HG03280 (cell line): Measurements from ENCODE around the gene CFAP251.
"Not testable (repeated sequence)": the region's sequence is repeated elsewhere in the genome, so short reads cannot be mapped to it uniquely, and the experiment has no call there.

Experiments used
- ATAC-seq: cut with Tn5 transposase; IDR thresholded peaks from one replicate; pipeline ENCODE4 v1.9.1; 2021; ENCODE audit warnings: mild to moderate bottlenecking, moderate library complexity; ENCODE audit not compliant: unreplicated experiment

CFAP251 gene

DNA sequence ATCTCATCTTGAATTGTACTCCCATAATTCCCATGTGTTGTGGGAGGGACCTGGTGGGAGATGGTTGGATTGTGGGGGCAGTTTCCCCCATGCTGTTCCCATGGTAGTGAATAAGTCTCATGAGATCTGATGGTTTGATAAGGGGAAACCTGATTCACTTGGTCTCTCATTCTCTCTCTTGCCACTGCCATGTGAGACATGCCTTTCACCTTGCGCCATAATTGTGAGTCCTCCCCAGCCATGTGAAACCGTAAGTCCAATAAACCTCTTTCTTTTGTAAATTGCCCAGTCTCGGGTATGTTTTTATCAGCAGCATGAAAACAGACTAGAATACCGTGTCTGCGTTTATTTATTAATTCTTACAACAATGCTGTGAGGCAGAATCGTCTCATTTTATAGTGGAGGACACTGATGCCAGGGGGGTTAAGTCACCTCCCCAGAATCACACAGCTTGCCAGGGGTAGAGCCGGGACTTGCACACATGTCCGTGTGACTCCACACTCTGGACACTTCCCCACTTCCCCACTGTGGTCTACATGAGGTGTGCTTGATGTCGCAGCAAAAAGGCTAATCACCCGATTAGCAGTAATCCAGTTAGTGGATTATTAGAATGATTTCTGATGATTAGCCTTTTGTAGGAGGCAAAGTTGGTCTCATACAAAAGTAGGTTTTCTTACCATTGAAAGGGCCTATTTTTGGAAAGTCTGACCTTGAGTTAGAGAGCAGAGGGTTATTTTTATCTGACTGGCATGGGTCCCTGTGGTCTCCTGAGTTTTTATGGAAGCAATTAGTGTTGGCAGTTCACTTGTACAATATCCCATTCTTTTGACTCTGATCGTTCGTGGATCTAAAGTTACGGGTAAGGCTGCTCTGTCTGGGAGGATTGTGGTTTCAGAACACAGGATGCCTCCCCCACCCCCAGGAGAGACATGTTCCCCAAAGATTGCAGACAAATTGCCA lies 55.9 kb downstream of the CFAP251 start:
- no peak for ATAC-seq

DNA sequence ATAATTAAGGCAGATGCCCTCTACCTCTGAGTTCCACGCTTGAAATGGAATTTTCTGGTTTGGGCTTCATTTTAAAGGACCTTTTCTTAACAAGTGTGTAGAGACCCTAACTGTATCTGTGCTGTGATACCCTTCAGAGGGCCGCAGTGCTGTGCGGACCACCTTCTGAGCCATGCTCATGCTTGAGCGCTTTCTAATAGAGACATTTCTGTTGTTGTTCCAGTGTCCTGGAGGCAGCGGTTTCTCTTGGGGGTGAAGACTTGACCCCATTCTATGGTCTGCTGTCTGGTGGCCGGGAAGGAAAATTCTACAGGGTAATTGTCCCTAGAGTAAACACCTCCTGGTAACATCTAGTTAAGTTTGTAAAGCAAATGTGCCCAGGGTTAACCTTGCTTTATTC lies 56.6 kb downstream of the CFAP251 start:
- ATAC-seq, result no peak

GRCh38 chr12:121976950-121977349 lies 58.6 kb downstream of the CFAP251 start:
- no peak for ATAC-seq

DNA sequence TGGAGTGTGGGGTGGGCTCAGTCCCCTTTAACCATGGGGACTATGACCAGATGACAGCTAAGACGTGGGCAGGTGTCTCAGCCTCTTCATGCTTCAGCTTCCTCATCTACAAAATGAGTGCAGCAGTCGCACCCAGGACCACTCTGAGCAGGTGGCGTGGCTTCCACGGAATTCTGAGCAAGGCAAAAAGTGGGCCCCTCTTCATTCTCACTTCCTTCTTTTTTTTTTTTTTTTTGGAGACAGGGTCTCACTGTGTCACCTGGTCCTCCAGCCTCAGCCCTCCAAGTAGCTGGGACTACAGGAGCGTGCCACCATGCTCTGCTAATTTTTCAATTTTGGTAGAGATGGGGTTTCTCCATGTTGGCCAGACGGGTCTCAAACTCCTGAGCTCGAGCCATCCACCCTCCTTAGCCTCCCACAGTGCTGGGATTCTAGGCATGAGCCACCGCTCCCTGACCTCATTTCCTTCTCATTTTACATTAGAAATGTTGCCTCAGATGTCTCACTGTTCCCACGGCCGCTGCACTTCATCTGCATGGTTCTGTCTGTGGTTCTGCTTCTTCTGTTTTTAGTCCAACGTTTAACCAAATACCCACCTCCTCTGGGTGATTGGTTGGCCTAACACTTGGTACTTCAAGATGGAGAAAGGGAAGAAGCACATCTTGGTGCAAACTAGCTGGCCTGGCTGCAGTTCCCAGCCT lies 61.9 kb downstream of the CFAP251 start:
- ATAC-seq, result no peak

GRCh38 chr12:121980892-121981272 lies 62.5 kb downstream of the CFAP251 start:
- ATAC-seq, result no peak

DNA sequence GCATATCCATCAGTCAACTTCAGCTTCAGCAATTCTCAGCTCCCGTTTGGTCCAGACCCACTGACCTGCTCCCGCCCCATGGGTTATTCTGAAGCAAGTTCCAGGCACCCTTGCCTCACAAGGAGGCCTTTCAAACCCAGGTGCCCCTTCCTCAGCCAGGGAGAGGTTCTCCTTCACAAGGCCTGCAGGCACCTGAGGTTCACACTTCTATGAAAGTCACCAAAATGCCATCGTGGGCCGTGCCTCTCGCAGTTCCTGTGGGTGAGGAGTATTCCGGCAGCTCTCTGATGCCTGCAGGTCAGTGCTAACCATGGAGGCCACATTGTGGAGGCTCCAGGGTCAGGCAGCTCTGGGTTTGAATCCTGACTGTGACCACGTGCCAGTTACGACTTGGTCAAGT lies 63.1 kb downstream of the CFAP251 start:
- ATAC-seq, result no peak

DNA sequence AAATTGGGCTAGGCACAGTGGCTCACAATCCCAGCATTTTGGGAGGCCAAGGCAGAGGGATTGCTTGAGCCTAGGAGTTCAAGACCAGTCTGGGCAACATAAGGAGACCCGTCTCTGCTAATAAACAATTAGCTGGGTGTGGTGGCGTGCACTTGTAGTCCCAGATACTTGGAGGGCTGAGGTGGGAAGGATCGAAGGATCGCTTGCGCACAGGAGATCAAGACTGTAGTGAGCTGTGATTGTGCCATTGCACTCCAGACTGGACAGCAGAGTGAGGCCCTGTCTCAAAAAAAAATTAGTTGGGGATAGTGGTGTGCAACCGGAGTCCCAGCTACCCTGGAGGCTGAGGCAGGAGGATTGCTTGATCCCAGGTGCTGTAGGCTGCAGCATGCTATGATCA lies 64.6 kb downstream of the CFAP251 start:
- ATAC-seq, result no peak

GRCh38 chr12:121983536-121984210 lies 65.3 kb downstream of the CFAP251 start:
- ATAC-seq, result no peak

GRCh38 chr12:121986489-121987245 lies 68.3 kb downstream of the CFAP251 start:
- no peak for ATAC-seq

DNA sequence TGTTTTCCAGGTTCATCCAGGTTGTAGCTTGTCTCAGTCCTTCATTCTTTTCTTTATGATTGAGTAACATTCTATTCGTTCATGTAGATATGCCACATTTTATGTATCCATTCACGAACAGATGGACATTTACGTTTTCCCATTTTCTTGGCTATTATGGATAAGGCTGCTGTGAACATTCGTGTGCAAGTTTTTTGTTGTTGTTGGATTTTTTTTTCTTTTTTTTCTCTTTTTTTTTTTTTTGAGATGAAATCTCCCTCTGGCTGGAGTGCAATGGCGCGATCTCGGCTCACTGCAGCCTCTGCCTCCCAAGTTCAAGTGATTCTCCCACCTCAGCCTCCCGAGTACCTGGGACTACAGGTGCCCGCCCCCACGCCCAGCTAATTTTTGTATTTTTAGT lies 70.1 kb downstream of the CFAP251 start:
- not testable (repeated sequence) for ATAC-seq

DNA sequence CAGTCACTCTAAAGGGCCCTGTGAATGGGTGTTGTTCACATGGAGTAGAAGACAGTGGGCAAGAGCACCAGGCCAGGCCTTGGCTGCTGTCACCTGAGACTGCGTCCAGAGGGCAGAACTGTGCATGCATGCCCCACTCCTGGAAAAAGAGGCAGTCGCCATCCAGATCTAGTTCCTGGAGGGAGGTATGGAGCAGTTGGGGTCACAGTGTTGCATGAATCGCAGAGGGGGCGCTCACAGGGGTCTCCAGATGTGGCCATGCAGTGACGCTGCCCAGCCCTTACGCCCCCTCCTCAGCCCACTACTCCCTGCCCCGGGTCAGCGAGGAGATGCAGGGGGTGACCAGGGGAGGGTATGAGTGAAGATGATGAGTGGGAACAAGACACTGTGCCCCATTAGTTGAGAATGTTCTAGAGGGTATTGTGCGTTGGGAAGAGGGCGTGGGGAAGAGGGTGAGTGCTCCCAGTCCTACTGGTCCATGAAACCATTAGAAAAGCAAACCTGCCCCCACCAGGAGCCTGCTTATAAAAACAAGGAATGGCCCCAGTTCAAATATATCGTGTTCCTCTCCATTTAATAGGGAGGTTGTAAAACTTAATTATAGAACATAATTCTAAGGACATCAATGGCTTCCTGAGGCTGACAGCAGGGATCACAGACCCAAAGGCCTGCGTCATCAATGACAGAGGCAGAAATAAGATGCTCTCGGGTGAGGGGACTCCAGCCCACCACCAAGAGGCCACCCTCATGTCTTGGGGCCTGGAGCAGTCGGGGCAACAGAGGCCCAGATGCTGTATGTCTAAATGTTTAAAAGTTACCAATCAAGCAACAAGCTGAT lies 71.1 kb downstream of the CFAP251 start:
- no peak for ATAC-seq

GRCh38 chr12:121990114-121990647 lies 71.8 kb downstream of the CFAP251 start:
- no peak for ATAC-seq

- peak; percentile 81 for ATAC-seq
These were observed 72.6 kb downstream of the CFAP251 start for GRCh38 chr12:121990692-121991603.

GRCh38 chr12:121992059-121992879 lies 73.9 kb downstream of the CFAP251 start:
- peak; percentile 66 for ATAC-seq

DNA sequence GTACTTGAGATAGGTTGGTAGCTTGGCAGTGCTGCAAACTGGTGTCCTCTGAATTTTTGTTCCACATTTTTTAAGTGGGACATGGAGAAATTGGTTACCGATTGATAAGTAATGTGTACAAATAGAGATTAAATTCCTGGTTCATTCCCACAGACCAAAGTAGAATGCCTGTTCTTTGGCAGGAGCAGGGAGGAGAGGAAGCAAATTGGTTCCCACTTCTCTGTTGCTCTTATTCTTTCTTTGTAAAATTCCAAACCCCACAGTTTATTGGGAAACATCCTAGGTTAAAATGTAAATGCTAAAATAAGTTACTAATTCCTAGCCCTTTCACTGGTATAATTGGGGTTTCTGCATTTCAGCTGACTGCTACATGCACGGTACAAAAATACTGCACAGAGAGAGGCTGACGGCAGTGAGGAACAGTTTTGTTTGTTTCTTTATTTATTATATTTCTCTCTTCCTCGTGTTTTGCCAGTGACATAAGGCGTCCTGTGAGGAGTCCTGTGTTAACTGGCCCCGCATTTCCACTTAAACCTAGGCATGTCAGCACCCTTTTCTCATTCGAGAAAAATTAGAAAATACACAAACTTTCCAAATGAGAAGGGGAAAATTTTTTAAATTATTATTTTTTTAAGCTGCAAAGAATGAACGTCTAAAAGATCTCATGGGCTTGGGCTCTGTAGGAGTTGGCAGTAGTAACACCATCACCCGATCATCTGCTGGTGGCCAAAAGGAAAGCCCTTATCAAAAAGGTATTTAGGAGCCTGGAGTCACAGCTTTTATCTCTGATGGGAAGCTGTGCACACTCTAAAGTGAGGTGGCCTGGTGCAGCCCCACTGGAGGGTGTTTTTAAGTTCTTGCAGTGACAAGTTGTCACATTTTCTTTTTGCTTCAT lies 77.9 kb downstream of the CFAP251 start:
- ATAC-seq, result no peak

DNA sequence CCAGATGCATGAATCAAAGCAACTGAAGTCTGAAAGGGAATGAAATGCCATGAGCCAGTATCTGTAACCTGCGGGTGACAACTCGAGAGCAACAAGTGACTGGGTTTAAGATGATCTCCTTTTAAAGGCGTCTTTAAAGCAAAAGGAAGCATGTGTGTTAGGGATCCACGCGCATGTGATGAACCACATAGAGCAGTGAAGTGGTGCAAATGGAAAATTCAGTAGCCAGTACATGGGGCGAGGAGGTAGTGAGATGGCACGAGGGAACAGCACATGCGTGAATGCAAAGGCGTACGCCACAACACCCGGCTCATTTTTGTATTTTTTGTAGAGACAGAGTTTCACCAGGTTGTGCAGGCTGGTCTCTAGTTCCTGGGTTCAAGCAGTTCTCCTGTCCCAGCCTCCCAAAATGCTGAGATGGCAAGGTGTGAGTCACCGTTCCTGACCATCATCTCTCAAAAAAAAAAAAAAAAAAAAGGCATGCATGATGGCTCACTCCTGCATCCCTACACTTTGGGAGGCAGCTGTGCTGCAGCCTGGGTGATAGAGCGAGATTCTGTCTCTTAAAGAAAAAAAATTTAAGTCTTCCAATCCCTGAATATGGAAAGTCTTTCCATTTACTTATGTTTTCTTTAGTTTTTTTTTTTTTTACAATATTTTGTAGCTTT lies 78.7 kb downstream of the CFAP251 start:
- ATAC-seq, result no peak
